ENCODE results near the gene C2.
"Not testable (repeated sequence)": the region's sequence is repeated elsewhere in the genome, so short reads cannot be mapped to it uniquely, and the experiment has no call there.

Gene C2

GRCh38 chr6:31903957-31904356 lies 23.6 kb upstream of the C2 start:
- Histone ChIP-seq H3K4me3 (ENCODE audit: insufficient read depth, low read length, poor library complexity, severe bottlenecking) (no peak overlapping the region), H3K27ac (ENCODE audit: low read depth, low read length) (no peak overlapping the region), H3K36me3 (ENCODE audit: low read length) (no peaks in the 10 kb centered on the region), H3K4me2 (ENCODE audit: low read depth, low read length, poor library complexity, severe bottlenecking) (no peak overlapping the region), H3K9me3 (ENCODE audit: insufficient read depth, low read length) (no peaks in the 10 kb centered on the region), H3K9ac (ENCODE audit: low read length) (no peak overlapping the region), H3K79me2 (ENCODE audit: insufficient read depth, low read length) (no peaks in the 10 kb centered on the region), H3F3A (ENCODE audit: insufficient read depth) (peaks cover 39% of the 10 kb centered on the region), H3K27me3 (ENCODE audit: low read length) (0 out of 2 replicates have a peak, but pooled peaks cover 3% of the 10 kb centered on the region), H4K20me1 (ENCODE audit: low read depth, low read length) (no peaks in the 10 kb centered on the region), H2AFZ (ENCODE audit: low read depth, low read length, severe bottlenecking) (no peak overlapping the region), H3K9me2 (replicated peaks; ENCODE audit: insufficient read depth, low read length) (no peaks in the 10 kb centered on the region)
- TF ChIP-seq EZH2phosphoT487 (conservative IDR thresholded peaks at IDR 0.05; ENCODE audit: low read length) (no peak), CTCF (IDR thresholded peaks at IDR 0.05; ENCODE audit: insufficient read depth, low read length, poor library complexity, severe bottlenecking) (no peak)

- H3K9ac ChIP-seq (ENCODE audit: low read length): no peak overlapping the region
- no peaks in the 10 kb centered on the region for H3K9me2 ChIP-seq (replicated peaks; ENCODE audit: insufficient read depth, low read length)
- H2AFZ ChIP-seq (ENCODE audit: low read depth, low read length, severe bottlenecking): no peak overlapping the region
- 0 out of 2 replicates have a peak, but pooled peaks cover 3% of the 10 kb centered on the region for H3K27me3 ChIP-seq (ENCODE audit: low read length)
- peaks cover 30% of the 10 kb centered on the region for H3F3A ChIP-seq (ENCODE audit: insufficient read depth)
- no peaks in the 10 kb centered on the region for H3K36me3 ChIP-seq (ENCODE audit: low read length)
- no peak overlapping the region for H3K27ac ChIP-seq (ENCODE audit: low read depth, low read length)
- no peak overlapping the region for H3K4me3 ChIP-seq (ENCODE audit: insufficient read depth, low read length, poor library complexity, severe bottlenecking)
- no peak overlapping the region for H3K4me2 ChIP-seq (ENCODE audit: low read depth, low read length, poor library complexity, severe bottlenecking)
- no peaks in the 10 kb centered on the region for H3K9me3 ChIP-seq (ENCODE audit: insufficient read depth, low read length)
- H4K20me1 ChIP-seq (ENCODE audit: low read depth, low read length): no peaks in the 10 kb centered on the region
- TF ChIP-seq CTCF (IDR thresholded peaks at IDR 0.05; ENCODE audit: insufficient read depth, low read length, poor library complexity, severe bottlenecking) (no peak), EZH2phosphoT487 (conservative IDR thresholded peaks at IDR 0.05; ENCODE audit: low read length) (no peak)
- no peaks in the 10 kb centered on the region for H3K79me2 ChIP-seq (ENCODE audit: insufficient read depth, low read length)
These were observed 22.5 kb upstream of the C2 start for GRCh38 chr6:31905041-31905440.

GRCh38 chr6:31906122-31906521 lies 21.4 kb upstream of the C2 start:
- Histone ChIP-seq H3K79me2 (ENCODE audit: insufficient read depth, low read length) (no peaks in the 10 kb centered on the region), H3K27ac (ENCODE audit: low read depth, low read length) (no peak overlapping the region), H3K36me3 (ENCODE audit: low read length) (no peaks in the 10 kb centered on the region), H3F3A (ENCODE audit: insufficient read depth) (peaks cover 26% of the 10 kb centered on the region), H3K4me3 (ENCODE audit: insufficient read depth, low read length, poor library complexity, severe bottlenecking) (no peak overlapping the region), H3K9ac (ENCODE audit: low read length) (no peak overlapping the region), H4K20me1 (ENCODE audit: low read depth, low read length) (no peaks in the 10 kb centered on the region), H3K27me3 (ENCODE audit: low read length) (0 out of 2 replicates have a peak, but pooled peaks cover 3% of the 10 kb centered on the region), H3K9me2 (replicated peaks; ENCODE audit: insufficient read depth, low read length) (no peaks in the 10 kb centered on the region), H3K4me2 (ENCODE audit: low read depth, low read length, poor library complexity, severe bottlenecking) (no peak overlapping the region), H3K9me3 (ENCODE audit: insufficient read depth, low read length) (no peaks in the 10 kb centered on the region), H2AFZ (ENCODE audit: low read depth, low read length, severe bottlenecking) (no peak overlapping the region)
- no peak for TF ChIP-seq EZH2phosphoT487 (conservative IDR thresholded peaks at IDR 0.05; ENCODE audit: low read length)
- no peak for TF ChIP-seq CTCF (IDR thresholded peaks at IDR 0.05; ENCODE audit: insufficient read depth, low read length, poor library complexity, severe bottlenecking)

- H4K20me1 ChIP-seq (ENCODE audit: low read depth, low read length); H3K9me2 ChIP-seq (replicated peaks; ENCODE audit: insufficient read depth, low read length); H3K4me3 ChIP-seq (ENCODE audit: insufficient read depth, low read length, poor library complexity, severe bottlenecking); H2AFZ ChIP-seq (ENCODE audit: low read depth, low read length, severe bottlenecking); H3K79me2 ChIP-seq (ENCODE audit: insufficient read depth, low read length); H3K4me2 ChIP-seq (ENCODE audit: low read depth, low read length, poor library complexity, severe bottlenecking); H3K27ac ChIP-seq (ENCODE audit: low read depth, low read length); H3K9ac ChIP-seq (ENCODE audit: low read length); H3K9me3 ChIP-seq (ENCODE audit: insufficient read depth, low read length); H3K27me3 ChIP-seq (ENCODE audit: low read length); H3K36me3 ChIP-seq (ENCODE audit: low read length): not testable (repeated sequence)
- H3F3A ChIP-seq (ENCODE audit: insufficient read depth): peaks cover 23% of the 10 kb centered on the region
These were observed 20.8 kb upstream of the C2 start for GRCh38 chr6:31906727-31907126.

All from SU-DHL-6 (cell line).